GM19023 (cell line): ENCODE results near the gene MCM6.
"Not testable (repeated sequence)": the region's sequence is repeated elsewhere in the genome, so short reads cannot be mapped to it uniquely, and the experiment has no call there.

Experiments
- ATAC-seq: cut with Tn5 transposase; IDR thresholded peaks from one replicate; pipeline ENCODE4 v1.9.1; 2021; ENCODE audit warnings: mild to moderate bottlenecking, moderate library complexity; ENCODE audit not compliant: unreplicated experiment

Gene MCM6

DNA sequence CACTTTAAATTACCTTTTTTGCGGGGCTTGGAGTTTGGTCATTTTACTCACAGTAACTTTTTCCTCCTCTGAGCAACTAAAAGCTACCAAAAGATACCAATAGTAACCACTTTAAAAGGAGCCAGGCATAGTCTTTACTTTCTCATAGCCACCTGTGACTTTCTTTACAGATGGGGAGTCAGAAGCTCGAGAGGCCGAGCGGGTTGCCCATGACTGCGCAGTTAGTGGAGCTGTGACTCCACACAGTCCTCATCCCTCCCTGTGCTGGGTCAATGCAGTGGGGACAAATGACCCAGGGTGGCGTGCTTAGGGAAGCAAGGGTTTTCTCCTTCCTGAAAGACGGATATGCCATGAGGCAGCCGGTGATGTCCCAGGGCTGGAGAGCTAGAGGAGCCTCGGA, 51.1 kb downstream of the MCM6 start:
- ATAC-seq: no peak

DNA sequence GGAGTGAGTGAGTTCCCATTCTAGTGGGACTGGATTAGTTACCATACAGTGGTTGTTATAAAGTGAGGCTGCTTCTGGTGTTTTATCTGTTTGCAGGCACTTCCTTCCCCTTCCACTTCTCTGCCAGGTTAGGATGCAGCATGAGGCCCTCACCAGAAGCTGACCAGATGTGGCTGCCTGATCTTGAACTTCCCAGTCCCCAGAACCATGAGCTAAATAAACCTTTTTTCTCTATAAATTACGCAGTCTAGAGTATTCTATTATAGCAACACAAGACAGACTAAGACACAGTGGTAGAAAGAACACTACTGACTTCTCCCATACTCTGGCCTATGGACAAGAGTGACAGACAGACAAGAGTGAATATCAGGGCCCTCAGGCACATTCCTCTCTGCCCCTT, 53.4 kb downstream of the MCM6 start:
- no peak for ATAC-seq

DNA sequence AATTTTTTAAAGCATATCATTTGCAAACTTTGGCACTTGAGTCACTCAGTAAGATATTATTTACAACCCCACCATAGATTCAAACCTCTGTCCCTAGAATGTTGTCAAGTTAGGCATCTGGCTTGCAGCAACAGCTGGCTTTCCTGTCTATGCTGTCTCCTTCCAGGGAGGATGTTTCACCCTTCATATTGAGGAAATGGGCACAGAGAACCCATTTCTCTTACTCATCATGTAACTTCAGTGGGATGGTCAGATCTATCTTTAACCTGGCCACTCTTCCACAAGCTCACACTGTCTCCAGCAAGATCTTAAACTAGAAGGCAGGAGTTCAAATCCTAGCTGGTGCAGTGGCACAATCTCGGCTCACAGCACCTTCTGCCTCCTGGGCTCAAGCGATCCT, 55.1 kb downstream of the MCM6 start:
- ATAC-seq: no peak

GRCh38 chr2:135820003-135820618, 56.1 kb downstream of the MCM6 start:
- ATAC-seq: peak; percentile 80

DNA sequence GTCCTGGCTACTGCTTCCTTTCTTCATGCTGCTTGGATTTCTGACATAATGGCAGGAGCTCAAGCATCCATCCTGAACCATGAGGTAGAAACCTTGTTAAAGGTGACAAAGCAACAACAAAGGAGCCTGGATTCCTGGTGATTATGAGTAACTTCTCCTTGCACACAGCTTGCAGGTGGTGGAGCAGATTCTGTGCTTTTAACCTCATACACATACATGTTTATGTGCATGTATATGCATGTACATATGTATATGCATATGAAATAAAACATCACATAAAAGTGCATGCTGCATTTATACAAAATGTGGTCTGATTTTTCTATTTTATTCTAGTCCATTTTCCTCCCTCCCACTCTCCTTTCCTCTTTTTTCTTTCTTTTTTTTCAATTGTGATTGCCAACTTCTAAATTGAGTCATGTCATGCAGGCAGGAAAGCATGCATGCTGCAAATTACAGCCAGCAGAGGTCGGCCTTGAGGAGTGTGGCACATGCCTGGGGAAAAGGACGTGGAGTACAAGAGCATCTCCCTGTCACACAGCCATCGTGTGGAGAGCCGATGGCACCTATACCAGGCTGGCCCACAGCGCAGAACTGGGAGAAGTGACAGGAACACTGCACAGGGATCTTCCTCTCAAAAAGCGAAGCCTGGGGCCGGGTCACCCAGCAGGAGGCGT, 57.2 kb downstream of the MCM6 start:
- ATAC-seq: no peak

GRCh38 chr2:135817951-135818350, 58.3 kb downstream of the MCM6 start:
- no peak for ATAC-seq

DNA sequence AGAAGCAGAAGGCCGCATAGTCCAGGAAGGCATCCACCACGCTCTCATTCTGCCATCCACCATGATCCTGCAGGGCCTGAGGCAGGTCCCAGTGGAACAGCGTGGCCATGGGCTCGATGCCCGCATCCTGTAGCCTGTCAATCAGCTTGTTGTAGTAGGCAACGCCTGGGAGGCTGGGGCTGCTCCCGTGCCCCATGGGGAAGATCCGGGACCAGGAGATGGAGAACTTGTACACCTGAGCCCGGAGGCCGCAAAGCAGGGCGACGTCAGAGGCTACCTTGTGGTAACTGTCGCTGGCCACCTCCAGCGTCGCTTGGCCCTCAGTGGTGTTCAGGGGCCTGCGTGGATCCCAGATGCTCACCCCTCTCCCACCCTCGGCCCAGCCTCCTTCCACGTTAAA, 58.8 kb downstream of the MCM6 start:
- no peak for ATAC-seq

GRCh38 chr2:135815269-135815668, 61.0 kb downstream of the MCM6 start:
- ATAC-seq: no peak

GRCh38 chr2:135812907-135813511, 63.2 kb downstream of the MCM6 start:
- no peak for ATAC-seq

- not testable (repeated sequence) for ATAC-seq
These were observed 68.4 kb downstream of the MCM6 start for GRCh38 chr2:135807874-135808273.

GRCh38 chr2:135803278-135803677, 73.0 kb downstream of the MCM6 start:
- ATAC-seq: no peak

DNA sequence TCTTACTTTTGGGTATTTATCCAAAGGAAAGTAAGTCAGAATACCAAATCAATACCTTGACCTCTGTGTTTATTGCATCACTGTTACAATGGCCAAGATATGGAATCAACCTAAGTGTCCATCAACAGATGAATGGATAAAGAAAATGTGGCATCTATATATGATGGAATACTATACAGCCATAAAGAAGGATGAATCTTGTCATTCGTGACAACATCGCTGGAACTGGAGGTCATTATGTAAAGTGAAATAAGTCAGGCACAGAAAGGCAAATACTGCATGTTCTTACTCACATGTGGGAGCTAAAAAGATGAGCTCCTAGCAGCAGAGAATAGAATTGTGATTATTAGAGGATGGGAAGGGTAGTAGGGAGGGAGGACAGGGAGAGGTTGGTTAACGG, 73.9 kb downstream of the MCM6 start:
- ATAC-seq: no peak

DNA sequence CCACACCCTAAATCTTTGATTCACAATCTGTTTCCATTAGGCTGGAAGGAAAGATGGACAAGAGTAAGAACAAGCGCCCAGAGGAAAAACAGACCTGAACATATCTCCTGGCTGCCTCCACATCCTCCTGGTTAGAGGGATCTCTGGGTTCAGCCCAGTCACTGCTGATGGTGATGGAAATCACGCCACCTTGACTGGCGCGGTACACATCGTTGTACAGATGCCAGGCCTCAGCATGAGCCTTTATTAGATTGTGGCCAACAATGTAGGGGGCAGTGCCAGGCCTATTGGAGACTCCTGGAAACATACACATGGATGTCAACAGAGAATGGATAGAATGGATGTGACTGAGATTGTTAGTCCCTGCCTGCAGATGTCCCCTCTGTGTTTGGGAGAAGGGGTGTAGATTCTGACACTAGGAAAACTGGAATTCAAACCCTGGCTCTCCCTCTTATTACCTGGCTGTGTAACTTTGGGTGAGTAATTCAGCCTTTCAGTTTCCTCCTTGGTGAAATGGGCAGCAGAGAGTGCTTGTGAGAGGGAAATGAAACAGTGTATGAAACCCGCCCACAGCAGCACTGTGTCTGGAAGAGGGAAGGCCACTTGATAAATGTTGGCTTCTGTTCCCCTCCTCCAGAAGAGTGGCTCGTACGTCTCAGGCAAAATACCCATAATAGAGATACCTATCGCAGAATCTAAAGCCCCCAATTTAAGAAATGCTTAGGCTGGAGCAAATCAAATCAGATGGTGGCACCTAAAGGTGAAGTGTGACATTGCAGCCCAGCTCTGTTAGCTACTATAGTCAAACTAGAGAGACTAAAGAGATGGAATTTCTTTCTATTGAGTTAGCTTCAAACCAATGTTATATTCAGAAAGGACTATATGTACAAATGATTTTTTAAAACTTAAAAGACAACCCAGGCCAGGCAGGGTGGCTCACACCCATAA, 75.5 kb downstream of the MCM6 start:
- no peak for ATAC-seq

DNA sequence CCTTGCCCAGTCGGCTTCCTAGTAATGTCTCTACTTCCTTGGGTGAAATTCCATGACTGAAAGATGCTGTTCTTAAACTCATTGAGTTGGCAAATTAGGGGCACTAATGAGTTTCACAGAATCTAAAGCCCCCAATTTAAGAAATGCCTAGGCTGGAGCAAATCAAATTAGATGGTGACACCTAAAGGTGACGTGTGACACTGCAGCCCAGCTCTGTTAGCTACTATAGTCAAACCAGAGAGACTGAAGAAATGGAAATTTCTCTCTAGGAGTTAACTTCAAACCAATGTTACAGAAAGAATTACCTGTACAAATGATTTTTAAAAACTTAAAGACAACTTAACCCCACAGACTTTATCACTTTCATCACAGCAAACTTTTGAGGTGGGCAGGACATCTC, 76.5 kb downstream of the MCM6 start:
- no peak for ATAC-seq

- ATAC-seq: no peak
These were observed 77.5 kb downstream of the MCM6 start for GRCh38 chr2:135798762-135799161.

DNA sequence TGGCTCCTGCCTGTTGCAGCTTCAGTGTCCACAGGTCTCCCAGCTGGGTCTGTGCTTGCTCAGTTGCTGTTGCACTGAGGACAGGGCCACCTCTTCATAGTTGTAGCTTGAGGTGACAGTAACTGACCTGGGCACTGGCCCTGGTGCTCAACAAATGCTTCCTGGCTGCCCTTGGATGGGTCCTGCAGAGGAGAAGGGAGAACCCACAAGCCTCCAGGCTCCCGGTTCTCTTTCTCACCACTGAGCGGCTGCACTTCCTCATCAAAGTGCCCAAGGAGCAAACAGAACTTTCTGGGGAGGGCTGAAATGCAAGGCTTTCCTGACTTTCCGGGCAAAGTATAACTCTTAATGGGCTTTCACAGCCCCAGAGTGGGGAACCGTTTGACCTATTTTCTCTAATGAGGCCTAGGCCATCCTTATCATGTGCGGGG, 78.0 kb downstream of the MCM6 start:
- no peak for ATAC-seq

DNA sequence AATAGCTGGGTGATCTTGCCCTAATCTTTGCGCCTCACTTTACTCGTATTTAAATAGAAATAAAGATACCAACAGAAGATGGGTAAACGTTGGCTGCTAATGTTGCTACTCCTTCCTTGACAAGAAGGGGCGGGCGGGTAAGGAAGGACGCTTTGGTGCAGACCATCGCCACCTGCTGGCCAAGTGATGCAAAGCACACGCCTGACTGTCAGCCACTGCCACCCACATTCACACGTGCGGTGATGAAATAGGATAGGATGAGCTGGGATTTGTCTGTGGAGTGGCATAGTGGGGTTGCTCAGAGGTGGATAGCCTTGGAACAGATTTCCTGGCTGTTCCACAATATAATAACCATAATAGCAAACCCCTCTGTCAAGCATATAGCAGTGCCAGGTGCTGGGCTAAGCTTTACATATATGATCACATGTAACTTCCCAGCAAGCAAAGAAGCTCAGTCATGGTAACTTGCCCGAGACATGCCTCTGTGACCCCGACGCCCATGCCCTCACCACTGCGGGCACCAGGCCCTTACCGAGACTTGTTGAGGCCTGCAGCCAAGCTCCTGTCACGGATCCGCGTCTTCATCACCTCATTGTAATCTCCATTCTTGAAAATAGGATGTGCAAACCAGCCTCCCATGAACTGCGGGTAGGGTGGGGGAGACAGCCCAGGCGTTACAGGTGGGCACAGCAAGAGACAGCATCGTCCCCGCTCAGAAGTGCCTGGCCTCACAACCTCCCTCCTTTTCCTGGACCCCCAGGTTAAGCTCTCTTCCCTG, 78.6 kb downstream of the MCM6 start:
- peak; percentile 65 for ATAC-seq

DNA sequence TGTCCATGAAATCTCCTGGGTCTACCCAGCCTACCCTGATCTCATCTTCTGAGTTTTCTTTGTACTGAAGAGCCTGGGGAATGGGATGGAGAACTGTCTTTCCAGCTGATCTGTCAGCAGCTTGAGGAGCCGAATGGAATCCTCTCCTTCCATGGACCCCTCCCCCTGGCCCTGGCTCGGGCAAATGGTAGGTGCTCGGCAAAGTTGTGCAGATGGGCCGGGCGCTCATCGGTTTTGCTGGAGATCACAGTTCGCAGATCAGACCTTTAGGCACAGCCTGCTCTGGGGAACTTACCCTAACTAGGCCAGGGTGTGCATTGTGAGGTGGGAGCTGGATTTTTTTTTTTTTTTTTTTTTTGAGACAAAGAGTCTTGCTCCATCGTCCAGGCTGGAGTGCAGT, 79.6 kb downstream of the MCM6 start:
- no peak for ATAC-seq

DNA sequence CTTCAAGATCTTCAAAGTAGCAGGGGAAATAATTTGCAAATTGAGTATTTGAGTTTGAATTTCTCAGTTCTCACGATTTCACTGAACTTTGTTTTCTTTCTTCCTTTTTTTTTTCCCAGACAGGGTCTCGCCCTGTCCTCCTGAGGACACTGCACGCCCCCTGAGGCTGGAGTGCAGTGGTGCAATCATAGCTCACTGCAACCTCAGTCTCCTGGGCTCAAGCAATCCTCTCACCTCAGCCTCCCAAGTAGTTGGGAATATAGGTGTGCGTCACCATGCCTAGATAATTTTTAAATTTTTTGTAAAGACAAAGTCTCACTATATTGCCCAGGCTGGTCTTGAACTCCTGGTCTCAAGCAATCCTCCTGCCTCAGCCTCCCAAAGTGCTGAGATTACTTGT, 80.6 kb downstream of the MCM6 start:
- not testable (repeated sequence) for ATAC-seq

DNA sequence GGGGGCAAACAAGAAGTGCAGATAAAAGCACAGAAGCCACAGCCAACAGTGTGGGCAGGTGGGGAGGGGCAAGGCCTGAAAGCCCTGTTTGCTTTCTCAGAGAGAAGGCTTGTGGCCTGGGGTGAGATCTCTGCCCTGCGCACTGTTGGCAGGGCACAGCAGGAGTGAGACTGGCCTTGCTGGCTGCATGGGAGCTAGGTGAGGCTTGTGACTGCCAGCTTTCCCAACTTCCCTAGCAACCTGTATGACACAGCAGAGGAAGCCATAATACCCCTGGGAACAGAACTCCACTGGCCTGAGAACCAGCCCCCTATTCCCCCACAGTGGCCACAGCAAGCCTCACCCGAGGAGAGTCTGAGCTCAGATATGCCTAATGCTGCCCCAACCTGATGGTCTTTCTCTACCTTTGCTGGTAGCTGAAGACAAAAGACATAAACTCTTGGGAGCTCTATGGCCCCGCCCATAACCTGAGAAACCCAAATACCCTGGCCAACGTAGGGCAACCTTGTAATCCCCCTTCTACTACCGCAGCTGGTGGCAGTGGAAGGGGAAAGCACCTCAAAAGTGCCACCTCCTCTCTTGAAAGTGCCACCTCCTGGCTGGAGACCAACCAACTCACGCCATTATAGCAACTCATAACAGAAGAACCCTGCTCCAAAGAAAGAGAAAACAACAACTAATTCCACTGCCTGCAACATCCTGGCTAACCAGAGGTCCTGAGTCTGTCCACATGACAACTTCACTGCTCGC, 83.7 kb downstream of the MCM6 start:
- no peak for ATAC-seq
